COR-L47 (cell line): ENCODE data around the gene ALPP.
"Not testable (repeated sequence)": the region's sequence is repeated elsewhere in the genome, so short reads cannot be mapped to it uniquely, and the experiment has no call there.

Experiments used
- DNase-seq: peaks from one replicate; lab custom pipeline; 2025; lab: John Stamatoyannopoulos, UW

Gene ALPP

GRCh38 chr2:232381204-232382031 lies 2.9 kb downstream of the ALPP start:
- not testable (repeated sequence) for DNase-seq

- no peak for DNase-seq
Measured at GRCh38 chr2:232382331-232383225, 4.0 kb downstream of the ALPP start.

- DNase-seq, result no peak
Measured at GRCh38 chr2:232384466-232384865, 5.9 kb downstream of the ALPP start.

GRCh38 chr2:232385058-232385457 lies 6.5 kb downstream of the ALPP start:
- DNase-seq, result not testable (repeated sequence)

- no peak for DNase-seq
Measured at GRCh38 chr2:232385660-232386489, 7.3 kb downstream of the ALPP start.

- no peak for DNase-seq
Measured at GRCh38 chr2:232386490-232386739, 7.9 kb downstream of the ALPP start.

- DNase-seq, result no peak
Measured at GRCh38 chr2:232386740-232387450, 8.3 kb downstream of the ALPP start.

- DNase-seq, result no peak
Measured at GRCh38 chr2:232387451-232388171, 9.1 kb downstream of the ALPP start.

- DNase-seq, result no peak
Measured at GRCh38 chr2:232388324-232388891, 9.9 kb downstream of the ALPP start.

- DNase-seq, result no peak
Measured at GRCh38 chr2:232389327-232389726, 10.8 kb downstream of the ALPP start.

GRCh38 chr2:232390661-232391060 lies 12.1 kb downstream of the ALPP start:
- DNase-seq, result no peak

GRCh38 chr2:232393556-232393955 lies 15.0 kb downstream of the ALPP start:
- no peak for DNase-seq

GRCh38 chr2:232394431-232394830 lies 15.9 kb downstream of the ALPP start:
- DNase-seq, result not testable (repeated sequence)

- DNase-seq, result no peak
Measured at GRCh38 chr2:232395586-232395985, 17.0 kb downstream of the ALPP start.

- no peak for DNase-seq
Measured at GRCh38 chr2:232396683-232397082, 18.1 kb downstream of the ALPP start.

GRCh38 chr2:232398293-232399034 lies 19.9 kb downstream of the ALPP start:
- no peak for DNase-seq

GRCh38 chr2:232400256-232401015 lies 21.9 kb downstream of the ALPP start:
- DNase-seq, result no peak

- no peak for DNase-seq
Measured at GRCh38 chr2:232402518-232402917, 24.0 kb downstream of the ALPP start.

GRCh38 chr2:232405943-232406510 lies 27.5 kb downstream of the ALPP start:
- DNase-seq, result no peak
